GM23248 (cell line): ENCODE results near the gene DRD1.

Experiments used
- EZH2 ChIP-seq: fragments of 200-600 bp; sonication (generic); IDR thresholded peaks from 2 replicates; pipeline ENCODE4 v1.6.1; 2018; ENCODE audit warnings: antibody characterized with exemption, mild to moderate bottlenecking; ENCODE audit not compliant: insufficient read depth, poor library complexity, severe bottlenecking
- EZH2phosphoT487 ChIP-seq: fragments of 200-600 bp; sonication (generic); IDR thresholded peaks from 2 replicates; pipeline ENCODE4 v1.6.1; 2018; ENCODE audit warnings: antibody characterized with exemption, moderate library complexity, mild to moderate bottlenecking, low read depth; ENCODE audit not compliant: insufficient read depth

DNA sequence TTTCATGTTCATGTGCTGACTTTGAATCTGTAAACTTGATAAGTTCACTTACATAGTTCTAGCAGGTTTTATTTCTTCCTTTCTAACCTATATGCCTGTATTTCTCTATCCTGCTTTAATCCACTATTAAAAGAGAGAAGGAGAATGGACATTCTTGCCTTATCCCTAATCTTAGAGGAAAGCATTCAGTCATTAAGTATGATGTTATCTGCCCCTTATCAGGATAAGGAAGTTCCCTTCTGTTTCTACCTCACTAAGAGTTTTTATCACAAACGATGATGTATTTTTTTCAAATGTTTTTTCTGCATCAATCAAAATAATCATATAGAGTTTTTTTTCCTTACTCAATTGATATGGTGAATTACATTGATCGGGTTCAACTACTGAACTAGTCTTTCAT, 33.1 kb downstream of the DRD1 start:
- TF ChIP-seq EZH2phosphoT487 (no peak), EZH2 (no peak)
